GM19193 (cell line): ENCODE measurements around the gene PDCD1.

Source experiments
- POLR2A ChIP-seq: IDR thresholded peaks from 4 replicates; pipeline ENCODE4 v1.6.1; 2011; ENCODE audit not compliant: insufficient read depth, insufficient read length; ENCODE audit errors: extremely low read depth

Gene PDCD1

GRCh38 chr2:241858206-241859016, at the start of gene PDCD1:
Gene PDCD1 (minus strand): TSS chr2:241858894. CDS start chr2:241858838, 56 bp downstream.
- peak; percentile 93 for TF ChIP-seq POLR2A

- no peak for TF ChIP-seq POLR2A
Observed at GRCh38 chr2:241906826-241907570, 48.3 kb upstream of the PDCD1 start.

DNA sequence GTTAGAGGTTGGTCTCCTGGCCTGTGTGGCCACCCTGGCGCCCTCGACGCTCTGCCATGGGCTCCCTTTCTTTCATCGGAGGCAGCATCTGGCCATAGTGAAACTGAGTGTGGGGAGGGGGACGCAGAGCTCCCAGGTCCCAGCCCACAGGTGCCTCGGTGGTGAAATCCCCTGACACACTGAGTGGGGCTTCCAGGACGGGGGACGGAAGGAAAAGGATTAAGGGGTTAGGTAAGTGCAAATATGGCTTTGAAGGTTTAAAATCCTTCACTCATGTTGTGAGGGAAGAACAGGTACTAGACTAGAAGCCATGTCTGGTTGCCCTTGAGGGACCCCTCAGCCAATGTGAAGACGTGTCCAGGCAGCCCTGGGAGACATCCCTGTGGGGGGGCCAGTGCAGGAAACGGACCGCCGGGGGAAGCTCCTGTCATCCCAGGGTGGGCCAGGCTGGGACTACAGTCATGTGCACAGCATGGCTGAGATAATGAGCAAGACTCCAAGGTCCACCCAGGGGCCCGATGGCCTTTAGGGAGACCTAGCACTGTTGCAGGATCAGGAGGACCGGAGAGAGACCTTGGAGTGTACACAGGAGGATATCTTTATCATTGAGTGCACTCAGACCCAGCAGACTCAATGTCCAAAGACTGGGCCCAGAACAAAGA, 47.2 kb upstream of the PDCD1 start:
- no peak for TF ChIP-seq POLR2A

DNA sequence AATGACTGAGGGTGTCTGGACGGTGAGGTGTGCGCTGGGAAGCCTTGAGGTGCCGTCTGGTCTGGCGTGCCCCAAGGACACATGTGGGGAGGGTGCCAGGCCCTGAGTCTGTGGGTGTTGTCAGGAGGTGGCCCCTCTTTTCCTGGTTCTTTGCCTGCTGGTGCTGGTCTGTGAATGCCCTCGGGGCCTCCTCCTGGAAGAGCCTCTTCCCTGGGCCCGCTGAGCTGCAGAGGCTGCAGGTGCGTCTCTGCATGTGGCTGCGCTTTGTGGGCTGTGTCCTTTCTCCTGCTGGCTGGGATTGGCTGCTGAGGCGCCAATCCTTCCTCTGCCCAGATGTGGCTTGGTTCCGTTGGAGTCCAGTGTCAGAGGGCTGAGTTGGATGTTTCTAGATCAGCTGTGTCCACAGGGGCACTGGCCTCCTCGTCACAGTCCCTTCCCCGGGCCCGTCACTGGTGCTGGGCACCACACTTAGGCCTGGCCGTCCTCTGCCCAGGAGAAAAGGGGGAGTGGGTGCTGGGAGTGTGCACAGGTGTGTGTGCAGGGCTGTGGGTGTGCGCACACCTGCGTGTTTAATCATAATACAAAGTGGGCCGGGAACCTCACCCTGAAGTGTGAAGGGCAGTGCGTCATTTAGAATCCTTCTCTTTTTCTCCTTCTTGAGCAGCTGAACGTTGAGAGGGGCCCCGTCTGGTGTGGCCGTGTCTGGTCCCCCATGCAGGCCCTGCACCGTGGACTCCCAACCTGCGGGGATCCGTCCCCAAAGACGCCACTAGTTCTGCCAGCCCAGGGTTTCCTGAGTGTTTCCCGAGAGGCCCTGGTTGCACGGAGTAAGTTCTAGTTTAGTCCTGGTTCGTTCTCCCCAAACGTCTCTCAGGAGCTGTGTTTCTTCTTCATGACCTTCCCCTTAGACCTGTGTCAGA, 46.4 kb upstream of the PDCD1 start:
- TF ChIP-seq POLR2A, result no peak

- no peak for TF ChIP-seq POLR2A
Observed at GRCh38 chr2:241904011-241904718, 45.5 kb upstream of the PDCD1 start.

DNA sequence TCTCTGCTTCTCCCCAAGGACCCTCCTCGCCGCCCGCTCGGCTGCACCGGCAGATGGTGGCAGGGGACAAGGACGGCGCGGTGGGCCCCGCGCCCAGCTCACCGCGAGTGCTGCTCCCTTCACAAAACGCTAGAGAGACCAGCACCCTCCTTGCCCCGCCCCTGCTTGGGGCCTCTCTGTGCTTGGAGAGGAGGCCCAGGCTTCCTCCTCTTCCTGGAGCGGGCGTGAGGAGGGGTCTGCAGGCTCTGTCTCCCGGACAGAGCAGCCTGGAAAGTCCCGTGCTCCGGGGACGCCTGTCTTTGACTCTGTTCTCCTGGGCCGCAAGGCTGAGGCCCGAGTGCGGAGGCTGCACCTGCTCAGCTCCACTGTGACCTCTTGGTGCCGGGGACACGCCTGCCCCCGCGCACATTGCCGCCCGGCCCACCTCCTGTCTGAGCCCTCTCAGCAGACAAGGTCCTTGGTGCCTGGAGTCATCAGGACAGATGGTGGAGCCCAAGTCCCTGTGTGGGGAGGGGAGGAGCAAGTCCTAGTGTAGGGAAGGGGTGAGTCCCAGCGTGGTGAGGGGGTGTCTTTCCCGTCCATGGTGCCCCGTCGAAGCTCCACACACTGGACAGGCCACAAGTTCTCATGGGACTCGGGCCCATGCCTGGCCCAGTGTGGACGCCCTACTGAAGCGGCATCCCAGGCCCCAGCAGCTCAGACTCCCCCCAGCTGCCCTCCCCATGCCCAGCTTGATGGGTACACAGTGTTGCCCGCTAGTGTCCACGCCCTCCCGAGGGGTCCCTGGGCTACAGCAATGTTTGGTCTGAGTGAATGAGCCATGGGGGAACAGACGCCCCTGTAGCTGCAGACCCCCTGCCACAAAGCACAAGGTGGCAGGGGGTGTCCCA, 44.7 kb upstream of the PDCD1 start:
- TF ChIP-seq POLR2A, result no peak

GRCh38 chr2:241902357-241902991, 43.8 kb upstream of the PDCD1 start:
- TF ChIP-seq POLR2A, result no peak

GRCh38 chr2:241901500-241902351, 43.0 kb upstream of the PDCD1 start:
- no peak for TF ChIP-seq POLR2A

DNA sequence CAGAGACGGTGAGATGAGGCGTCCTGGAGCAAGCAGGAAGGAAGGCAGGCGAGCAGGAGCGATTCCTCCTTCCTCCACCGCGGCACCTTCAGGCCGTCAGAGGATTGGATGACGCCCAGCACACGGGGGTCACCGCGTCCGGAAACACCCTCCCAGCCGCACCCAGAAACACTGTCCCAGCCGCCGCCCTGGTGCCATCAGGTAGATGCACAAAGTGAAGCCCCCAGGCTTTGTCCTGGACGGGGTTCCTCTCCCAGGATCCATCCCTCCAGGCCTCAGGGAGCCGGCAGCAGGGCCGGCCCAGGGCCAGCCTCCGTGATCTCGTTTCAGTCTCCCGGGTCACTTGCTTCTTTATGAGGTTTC, 42.3 kb upstream of the PDCD1 start:
- TF ChIP-seq POLR2A, result no peak

- TF ChIP-seq POLR2A, result no peak
Observed at GRCh38 chr2:241900251-241901017, 41.7 kb upstream of the PDCD1 start.
